ENCODE results near the gene MAEL.

- no peak for TF ChIP-seq CTCF (IDR thresholded peaks at IDR 0.05)
- no peak for TF ChIP-seq POLR2A (IDR thresholded peaks at IDR 0.05)
Measured at GRCh38 chr1:167003711-167004110, 14.6 kb downstream of the MAEL start.
